BLaER1 (cell line): ENCODE measurements around the gene DPF3.

Source experiments
- H3K27ac ChIP-seq: shearing (Covaris generic); formaldehyde crosslinking; 2 replicates; pipeline ENCODE4 v1.8.1; 2022
- H3K27me3 ChIP-seq: shearing (Covaris generic); formaldehyde crosslinking; 2 replicates; pipeline ENCODE4 v1.8.1; 2022
- H3K36me3 ChIP-seq: shearing (Covaris generic); formaldehyde crosslinking; 2 replicates; pipeline ENCODE4 v1.8.1; 2022
- H3K4me1 ChIP-seq: shearing (Covaris generic); formaldehyde crosslinking; 2 replicates; pipeline ENCODE4 v1.8.1; 2022
- H3K4me2 ChIP-seq: shearing (Covaris generic); formaldehyde crosslinking; 2 replicates; pipeline ENCODE4 v1.8.1; 2022
- H3K4me3 ChIP-seq: shearing (Covaris generic); formaldehyde crosslinking; 2 replicates; pipeline ENCODE4 v1.8.1; 2022
- H3K9ac ChIP-seq: shearing (Covaris generic); formaldehyde crosslinking; 2 replicates; pipeline ENCODE4 v1.8.1; 2022
- H3K9me3 ChIP-seq: shearing (Covaris generic); formaldehyde crosslinking; 2 replicates; pipeline ENCODE4 v1.8.1; 2022
- H4K20me1 ChIP-seq: shearing (Covaris generic); formaldehyde crosslinking; 2 replicates; pipeline ENCODE4 v1.8.1; 2022
- Cebpa-rat ChIP-seq: shearing (Covaris generic); IDR thresholded peaks from 2 replicates; pipeline ENCODE4 v1.8.1; 2022

The DPF3 gene

GRCh38 chr14:72893636-72894322 lies at the start of gene DPF3:
Gene DPF3 (minus strand): TSS chr14:72894101. CDS start chr14:72894088, 13 bp downstream.
- Histone ChIP-seq H4K20me1 (peaks cover 43% of the 10 kb centered on the region), H3K4me2 (peak within 1 kb of the TSS; percentile 98), H3K36me3 (no peaks in the 10 kb centered on the region), H3K9ac (peak within 1 kb of the TSS; percentile 32; the same call in 1 of the 2 replicates), H3K4me3 (peak within 1 kb of the TSS; percentile 70), H3K4me1 (peaks cover 23% of the 10 kb centered on the region), H3K27me3 (peaks cover 87% of the 10 kb centered on the region), H3K9me3 (no peaks in the 10 kb centered on the region), H3K27ac (no peak within 1 kb of the TSS)
- no peak for TF ChIP-seq Cebpa-rat

DNA sequence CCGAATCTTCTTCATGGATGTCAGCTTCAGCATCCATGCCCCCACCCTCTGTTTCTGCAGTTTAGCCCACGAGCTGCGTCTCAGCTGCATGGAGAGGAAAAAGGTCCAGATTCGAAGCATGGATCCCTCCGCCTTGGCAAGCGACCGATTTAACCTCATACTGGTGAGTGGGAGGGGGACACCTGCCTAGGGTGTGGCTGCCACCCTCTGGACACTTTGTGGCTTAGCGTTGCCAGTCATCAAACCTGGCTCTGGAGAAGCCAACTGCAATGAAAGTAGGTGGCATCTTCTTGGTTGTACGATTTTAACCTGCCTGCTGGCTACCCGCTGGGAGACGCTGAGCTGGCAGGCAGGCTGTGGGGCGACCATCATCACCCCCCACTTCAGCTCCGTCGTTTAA lies 49.0 kb upstream of the DPF3 start:
- Histone ChIP-seq H3K9me3 (no peaks in the 10 kb centered on the region), H3K9ac (no peak overlapping the region), H3K4me1 (peaks cover 17% of the 10 kb centered on the region), H4K20me1 (peaks cover 25% of the 10 kb centered on the region), H3K27me3 (no peaks in the 10 kb centered on the region), H3K4me2 (no peak overlapping the region), H3K36me3 (peaks cover 99% of the 10 kb centered on the region), H3K4me3 (no peak overlapping the region), H3K27ac (no peak overlapping the region)
- no peak for TF ChIP-seq Cebpa-rat

DNA sequence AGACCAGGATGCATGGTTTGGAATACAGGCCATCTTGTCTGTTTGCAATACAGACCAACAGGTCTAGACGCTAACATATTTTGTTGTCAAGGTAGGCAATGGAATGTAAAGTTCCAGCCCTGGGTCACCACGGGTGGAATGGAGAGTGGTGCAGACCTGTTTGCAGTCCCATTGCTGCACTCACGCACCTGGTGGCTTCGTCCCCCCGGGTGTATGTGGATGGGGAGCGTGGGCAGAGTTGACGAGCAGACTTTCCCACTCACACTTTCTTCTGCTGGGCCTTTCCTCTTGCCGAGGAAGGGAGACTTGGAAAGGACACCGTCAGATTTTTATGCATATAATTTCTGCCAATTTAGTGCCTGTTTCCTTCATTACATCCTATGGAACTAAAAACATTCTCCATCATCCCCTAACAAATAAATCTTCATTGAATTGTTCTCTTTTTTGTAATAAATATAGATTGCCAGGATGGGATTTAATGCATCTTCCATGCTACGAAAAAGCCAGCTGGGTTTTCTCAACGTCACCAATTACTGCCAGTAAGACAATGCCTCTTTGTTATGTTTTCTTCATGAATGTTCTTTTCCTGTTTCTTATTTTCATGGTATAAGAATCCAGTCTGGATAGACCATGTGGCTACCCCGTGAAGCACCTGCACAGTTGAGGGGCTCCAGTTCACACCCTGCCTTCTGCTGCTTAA lies 47.5 kb upstream of the DPF3 start:
- peaks cover 29% of the 10 kb centered on the region for H3K4me1 ChIP-seq
- H3K4me3 ChIP-seq, result no peak overlapping the region
- H3K9ac ChIP-seq, result no peak overlapping the region
- peaks cover 40% of the 10 kb centered on the region for H4K20me1 ChIP-seq
- no peak overlapping the region for H3K4me2 ChIP-seq
- no peaks in the 10 kb centered on the region for H3K27me3 ChIP-seq
- H3K36me3 ChIP-seq, result peaks cover 92% of the 10 kb centered on the region
- no peaks in the 10 kb centered on the region for H3K9me3 ChIP-seq
- no peak for TF ChIP-seq Cebpa-rat
- H3K27ac ChIP-seq, result no peak overlapping the region

GRCh38 chr14:72939630-72940029 lies 45.7 kb upstream of the DPF3 start:
- Histone ChIP-seq H3K4me2 (no peak overlapping the region), H3K9ac (no peak overlapping the region), H3K36me3 (peaks cover 83% of the 10 kb centered on the region), H3K27me3 (no peaks in the 10 kb centered on the region), H3K4me1 (peaks cover 29% of the 10 kb centered on the region), H3K27ac (no peak overlapping the region), H3K9me3 (no peaks in the 10 kb centered on the region), H4K20me1 (peaks cover 58% of the 10 kb centered on the region), H3K4me3 (no peak overlapping the region)
- no peak for TF ChIP-seq Cebpa-rat

DNA sequence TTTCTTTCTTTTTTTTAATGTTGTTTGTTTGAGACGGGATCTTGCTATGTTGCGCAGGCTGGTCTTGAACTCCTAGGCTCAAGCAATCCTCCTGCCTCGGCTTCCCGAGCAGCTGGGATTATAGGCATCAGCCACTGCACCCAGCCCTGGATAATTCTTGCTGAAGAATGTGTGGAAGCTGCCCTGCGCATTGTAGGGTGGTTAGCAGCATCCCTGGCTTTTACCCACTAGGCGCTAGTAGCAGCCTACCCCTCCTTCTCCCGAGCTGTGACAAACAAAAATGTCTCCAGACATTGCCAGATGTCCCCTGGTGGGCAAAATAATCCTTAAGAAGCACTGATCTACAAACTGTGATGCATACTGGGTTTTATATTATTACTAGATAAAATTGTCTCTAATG lies 39.0 kb upstream of the DPF3 start:
- Histone ChIP-seq H3K4me3 (no peak overlapping the region), H4K20me1 (peaks cover 93% of the 10 kb centered on the region), H3K36me3 (peaks cover 36% of the 10 kb centered on the region), H3K27ac (no peak overlapping the region), H3K27me3 (no peaks in the 10 kb centered on the region), H3K4me2 (no peak overlapping the region), H3K9ac (no peak overlapping the region), H3K4me1 (peaks cover 16% of the 10 kb centered on the region), H3K9me3 (peaks cover 7% of the 10 kb centered on the region; the same call in 1 of the 2 replicates)
- TF ChIP-seq Cebpa-rat, result no peak

DNA sequence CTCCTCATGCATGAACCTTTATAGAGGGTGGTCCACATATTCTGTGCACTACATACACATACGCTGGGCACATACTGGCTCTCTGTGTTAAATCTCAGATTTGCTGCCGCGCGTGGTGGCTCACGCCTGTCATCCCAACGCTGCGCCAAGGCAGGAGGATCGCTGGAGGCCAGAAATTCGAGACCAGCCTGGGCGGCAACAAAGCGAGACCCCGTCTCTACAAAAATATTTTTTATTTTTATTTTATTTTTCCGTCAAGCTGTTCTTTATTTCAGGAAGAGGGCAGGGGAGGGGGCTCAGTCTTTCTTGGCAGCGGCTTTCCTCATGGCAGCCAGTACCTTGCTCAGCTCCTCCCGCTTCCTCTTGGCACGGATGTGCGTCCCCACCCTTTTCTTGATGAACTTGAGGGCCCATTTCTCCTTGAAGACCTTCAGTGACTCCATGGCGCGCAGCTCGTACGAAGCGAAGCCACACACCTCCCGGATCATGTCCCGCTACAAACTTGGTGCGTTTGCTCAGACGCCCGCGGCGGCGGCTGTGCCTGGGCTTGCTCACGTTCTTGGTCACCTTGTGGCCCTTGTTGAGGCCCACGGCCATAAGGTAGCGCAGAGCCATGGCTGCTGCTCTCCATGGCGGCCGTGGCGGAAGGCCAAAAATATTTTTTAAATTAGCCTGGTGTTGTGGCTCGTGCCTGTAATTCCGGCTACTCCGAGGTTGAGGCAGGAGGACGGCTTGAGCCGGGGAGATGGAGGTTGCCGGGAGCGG lies 35.6 kb upstream of the DPF3 start:
- Histone ChIP-seq H3K4me3 (no peak overlapping the region), H3K9ac (no peak overlapping the region), H3K27me3 (no peaks in the 10 kb centered on the region), H4K20me1 (peaks cover 59% of the 10 kb centered on the region), H3K9me3 (peaks cover 7% of the 10 kb centered on the region; the same call in 1 of the 2 replicates), H3K4me1 (peaks cover 18% of the 10 kb centered on the region), H3K27ac (no peak overlapping the region), H3K36me3 (peaks cover 20% of the 10 kb centered on the region), H3K4me2 (no peak overlapping the region)
- TF ChIP-seq Cebpa-rat, result no peak

DNA sequence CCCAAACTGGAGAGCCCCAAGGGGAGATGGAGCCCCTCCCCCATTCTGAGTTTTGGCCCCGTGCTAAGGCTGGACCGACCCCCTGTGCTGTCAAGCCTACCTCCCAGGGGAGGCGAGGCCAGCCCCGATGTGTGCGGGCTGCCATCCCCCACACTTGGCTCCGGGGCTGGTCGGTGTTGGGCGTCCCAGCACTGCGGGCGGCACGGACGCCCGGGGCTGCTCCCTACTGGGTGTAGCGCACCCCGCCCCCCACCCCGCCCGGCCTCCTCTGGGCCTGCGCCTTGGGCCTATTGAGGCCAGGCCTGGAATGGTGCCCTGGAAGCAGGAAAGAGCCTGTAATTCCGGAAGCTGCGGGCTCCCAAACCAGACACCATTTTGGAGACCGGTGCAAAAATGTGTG lies 35.0 kb upstream of the DPF3 start:
- Histone ChIP-seq H3K36me3 (peaks cover 20% of the 10 kb centered on the region), H3K4me1 (peaks cover 18% of the 10 kb centered on the region), H3K27ac (no peak overlapping the region), H3K9me3 (peaks cover 7% of the 10 kb centered on the region; the same call in 1 of the 2 replicates), H3K4me2 (no peak overlapping the region), H3K4me3 (no peak overlapping the region), H4K20me1 (peaks cover 53% of the 10 kb centered on the region), H3K27me3 (no peaks in the 10 kb centered on the region), H3K9ac (no peak overlapping the region)
- no peak for TF ChIP-seq Cebpa-rat

- Histone ChIP-seq H3K27me3 (no peaks in the 10 kb centered on the region), H3K9me3 (peaks cover 7% of the 10 kb centered on the region; the same call in 1 of the 2 replicates), H3K4me1 (peaks cover 18% of the 10 kb centered on the region), H3K36me3 (peaks cover 20% of the 10 kb centered on the region), H3K4me2 (peak within 1 kb of the TSS; percentile 88), H3K9ac (peak within 1 kb of the TSS; percentile 84), H3K27ac (peak within 1 kb of the TSS; percentile 76), H3K4me3 (peak within 1 kb of the TSS; percentile 81), H4K20me1 (peaks cover 29% of the 10 kb centered on the region)
- TF ChIP-seq Cebpa-rat, result no peak
Observed at GRCh38 chr14:72926292-72927028, 32.6 kb upstream of the DPF3 start, which contains the start of gene DCAF4. Gene DCAF4 (plus strand): TSS chr14:72926464. CDS start chr14:72937979, 11,515 bp downstream.

DNA sequence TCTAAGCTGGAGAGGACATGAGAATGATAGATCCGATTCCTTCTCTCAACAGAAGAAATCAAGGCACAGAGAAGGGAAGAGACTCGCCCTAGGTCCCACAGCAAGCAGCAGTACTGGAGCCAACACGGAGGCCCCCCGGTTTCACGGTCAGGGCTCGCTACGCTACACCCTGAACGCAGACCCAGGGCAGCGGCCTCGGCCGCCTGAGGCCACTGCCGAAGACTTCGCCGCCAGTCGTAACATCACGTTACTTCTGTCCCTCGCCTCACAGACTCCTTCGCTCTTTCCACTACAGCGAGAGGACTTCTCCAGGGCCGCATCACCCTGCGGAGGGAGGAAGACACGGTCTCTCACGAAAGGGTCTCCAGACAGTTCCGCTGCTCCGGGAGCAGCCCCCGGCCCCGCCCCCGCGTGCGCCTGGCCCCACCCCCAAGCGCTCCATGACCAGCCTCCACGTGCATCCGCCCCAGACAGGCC lies 32.0 kb upstream of the DPF3 start:
- H3K9ac ChIP-seq, result peak overlapping the region; percentile 63; the same call in 1 of the 2 replicates
- H4K20me1 ChIP-seq, result peaks cover 22% of the 10 kb centered on the region; the same call in 1 of the 2 replicates
- H3K27me3 ChIP-seq, result no peaks in the 10 kb centered on the region
- peak overlapping the region; percentile 88 for H3K4me2 ChIP-seq
- peaks cover 20% of the 10 kb centered on the region for H3K36me3 ChIP-seq
- TF ChIP-seq Cebpa-rat, result no peak
- peak overlapping the region; percentile 69 for H3K27ac ChIP-seq
- peak overlapping the region; percentile 81 for H3K4me3 ChIP-seq
- H3K9me3 ChIP-seq, result peaks cover 7% of the 10 kb centered on the region; the same call in 1 of the 2 replicates
- peaks cover 18% of the 10 kb centered on the region for H3K4me1 ChIP-seq
